T-cell (primary cell): ENCODE measurements around the gene RHOF. TPM values are rescaled to one million over a fixed set of nuclear protein-coding genes. Genes with fewer than 3 reads are reported as not detected.
A peak's percentile ranks its signal among the peaks of the same experiment; 100 is the strongest.
"Not testable (repeated sequence)": the region's sequence is repeated elsewhere in the genome, so short reads cannot be mapped to it uniquely, and the experiment has no call there.

Experiments
- ATAC-seq, 4 experiments: fragments of 200-7000 bp in 3 of 4; fragments of 150-1000 bp in 1 of 4; cut with Tn5 transposase; replicated peaks in 1 of 4; 1 replicate in 3 of 4; 2 replicates in 1 of 4; pipeline ENCODE4 v1.10.0; 2021; ENCODE audit warnings: moderate library complexity in 3 of 4, mild to moderate bottlenecking in 2 of 4, moderate number of reproducible peaks in 1 of 4
- CTCF ChIA-PET, 2 donors: fragments of 300-600 bp; sonication (Branson Sonifier 250); formaldehyde crosslinking; loops; one replicate each; lab custom pipeline; 2022; ENCODE audit warnings: antibody characterized with exemption in 2 of 2; lab: Charles Lee
- POLR2A ChIA-PET, 2 donors: fragments of 300-600 bp; sonication (Branson Sonifier 250); formaldehyde crosslinking; loops; one replicate each; lab custom pipeline; 2022; ENCODE audit warnings: antibody characterized with exemption in 2 of 2; lab: Charles Lee
- DNase-seq, 35 experiments: peaks; one replicate each; pipeline versions ENCODE4 v3.0.0 to v3.0.0-alpha.2; 2013 to 2023
- H3K27ac ChIP-seq: one replicate; pipeline ENCODE4 v1.5.1; 2013; ENCODE audit warnings: low read length
- H3K27me3 ChIP-seq, 2 experiments: replicated peaks in 1 of 2; 1 replicate in 1 of 2; 2 replicates in 1 of 2; pipeline versions ENCODE4 v1.6.1 to v1.7.0; 2013; ENCODE audit warnings: low read length in 1 of 2, mixed read lengths in 1 of 2; ENCODE audit not compliant: control insufficient read depth in 2 of 2, insufficient read depth in 2 of 2; ENCODE audit errors: extremely low read depth in 1 of 2
- H3K36me3 ChIP-seq, 2 donors: 1 replicate in 1 of 2; 2 replicates in 1 of 2; pipeline versions ENCODE4 v1.6.1 to v1.7.0; 2013; ENCODE audit warnings: low read length in 1 of 2; ENCODE audit not compliant: control insufficient read depth in 2 of 2, insufficient read depth in 1 of 2; ENCODE audit errors: extremely low read depth in 1 of 2
- H3K4me1 ChIP-seq, 2 experiments: 1 replicate in 1 of 2; 2 replicates in 1 of 2; pipeline versions ENCODE4 v1.6.1 to v1.7.0; 2013; ENCODE audit warnings: low read length in 2 of 2, mixed read lengths in 1 of 2; ENCODE audit not compliant: insufficient read depth in 2 of 2, control insufficient read depth in 1 of 2; ENCODE audit errors: extremely low read depth in 1 of 2
- H3K4me3 ChIP-seq, 2 donors: 1 replicate in 1 of 2; 2 replicates in 1 of 2; pipeline versions ENCODE4 v1.5.1 to v1.7.0; 2013; ENCODE audit warnings: mild to moderate bottlenecking in 2 of 2, low read length in 1 of 2, moderate library complexity in 1 of 2; ENCODE audit not compliant: control insufficient read depth in 1 of 2; ENCODE audit errors: extremely low read depth in 1 of 2
- H3K9me3 ChIP-seq: 2 replicates; pipeline ENCODE4 v1.7.0; 2013
- H3K27ac Mint-ChIP-seq, 2 donors: one replicate each; pipeline ENCODE4 v1.8.0; 2020 to 2021; ENCODE audit warnings: mild to moderate bottlenecking in 2 of 2, mixed read lengths in 2 of 2
- H3K27me3 Mint-ChIP-seq, 2 donors: one replicate each; pipeline ENCODE4 v1.8.0; 2021 to 2022; ENCODE audit warnings: mixed read lengths in 2 of 2
- H3K36me3 Mint-ChIP-seq: one replicate; pipeline ENCODE4 v1.8.0; 2021; ENCODE audit warnings: mixed read lengths
- H3K4me1 Mint-ChIP-seq, 3 donors: one replicate each; pipeline ENCODE4 v1.8.0; 2020 to 2022; ENCODE audit warnings: mixed read lengths in 3 of 3, mild to moderate bottlenecking in 1 of 3
- H3K4me3 Mint-ChIP-seq, 3 donors: one replicate each; pipeline ENCODE4 v1.8.0; 2020 to 2022; ENCODE audit warnings: mild to moderate bottlenecking in 3 of 3, mixed read lengths in 3 of 3, moderate library complexity in 3 of 3
- H3K9me3 Mint-ChIP-seq, 3 donors: one replicate each; pipeline ENCODE4 v1.8.0; 2020 to 2022; ENCODE audit warnings: mixed read lengths in 3 of 3
- WGBS: methylation state at CpG from one replicate; pipeline ENCODE4 v1.1.5; 2013; ENCODE audit warnings: missing lambda C conversion rate; ENCODE audit not compliant: insufficient coverage; 5-methylcytosine and 5-hydroxymethylcytosine counted together
- total RNA-seq, 35 experiments: library from RNA in 6 of 35; stranded (reverse) in 6 of 35; fragments of 120-200 nt in 1 of 35; gene quantifications; one replicate each; pipeline versions ENCODE4 v1.2.1 to v1.2.4 and lab custom pipeline; 2013 to 2026

Gene RHOF
- total RNA-seq, 5 donors from 2014 or later (not counting 1 experiment from before 2014, with no cell fraction given) = 137 to 158 (median 145) TPM

GRCh38 chr12:121793838-121794533 lies 498 bp upstream of the RHOF start:
- POLR2A ChIA-PET = interaction anchor here (0.5 to 2.6 kb wide), 14 partner anchors 9 to 326 kb away, joined by 3 to 22 read pairs (median 4); partner anchors contain the start of gene SETD1B (in 1 of the 2)
- H3K36me3 Mint-ChIP-seq = peaks cover 19% of the 10 kb centered on the region
- H3K4me3 Mint-ChIP-seq = peak overlapping the region; percentile 79 to 94 (median 94)
- WGBS = 0% methylated on average over 51 of the region's 59 CpGs
- H3K27me3 ChIP-seq = no peaks in the 10 kb centered on the region
- DNase-seq = peak; percentile 89 to 98 (median 94)
- ATAC-seq = peak; percentile 56 to 62 (median 59)
- H3K4me1 ChIP-seq = peaks cover 30 to 90% of the 10 kb centered on the region in 2 experiments
- peak overlapping the region; percentile 95 to 98 for H3K4me3 ChIP-seq
- CTCF ChIA-PET = interaction anchor here (0.6 to 7.9 kb wide), 40 partner anchors 8 to 472 kb away, joined by 3 to 344 read pairs (median 4); partner anchors contain the start of genes PSMD9 (in 1 of the 2), SETD1B (in 1 of the 2), TMEM120B (in 1 of the 2) and VPS33A (in 1 of the 2)
- H3K9me3 ChIP-seq = no peaks in the 10 kb centered on the region
- H3K27ac ChIP-seq = peak overlapping the region; percentile 97
- H3K9me3 Mint-ChIP-seq = no peaks in the 10 kb centered on the region
- H3K27ac Mint-ChIP-seq = peak overlapping the region; percentile 89 to 92
- no peaks in the 10 kb centered on the region for H3K27me3 Mint-ChIP-seq
- peaks cover 6 to 32% of the 10 kb centered on the region in 2 donors for H3K36me3 ChIP-seq
- H3K4me1 Mint-ChIP-seq = peaks cover 67 to 74% (median 71%) of the 10 kb centered on the region in 3 donors

GRCh38 chr12:121792607-121793439 lies 665 bp downstream of the RHOF start:
- Histone ChIP-seq H3K36me3 (peaks cover 6 to 30% of the 10 kb centered on the region in 2 donors), H3K4me1 (peaks cover 34 to 90% of the 10 kb centered on the region in 2 experiments), H3K9me3 (no peaks in the 10 kb centered on the region), H3K27ac (peak overlapping the region; percentile 97), H3K4me3 (peak overlapping the region; percentile 95 to 98), H3K27me3 (no peaks in the 10 kb centered on the region)
- CTCF ChIA-PET = interaction anchor here (0.5 to 7.9 kb wide), 15 partner anchors 8 to 239 kb away, joined by 3 to 344 read pairs (median 5); partner anchors contain the start of genes SETD1B (in 1 of the 2) and TMEM120B (in 1 of the 2)
- ATAC-seq = peak; percentile 6 to 11 (median 10)
- Mint-ChIP-seq H3K27me3 (no peaks in the 10 kb centered on the region), H3K4me3 (peak overlapping the region; percentile 89 to 94 (median 94)), H3K4me1 (peaks cover 67 to 75% (median 72%) of the 10 kb centered on the region in 3 donors), H3K36me3 (peaks cover 12% of the 10 kb centered on the region), H3K27ac (peak overlapping the region; percentile 100), H3K9me3 (no peaks in the 10 kb centered on the region)
- POLR2A ChIA-PET = interaction anchor here (0.6 to 1.8 kb wide), 8 partner anchors 9 to 256 kb away, joined by 3 to 7 read pairs (median 3); no protein-coding TSS in a partner anchor
- peak in 24 of 35 experiments; percentile 40 to 76 (median 54) for DNase-seq
- WGBS = 2% methylated on average over 25 of the region's 48 CpGs

- no peaks in the 10 kb centered on the region for H3K27me3 Mint-ChIP-seq
- peak in 3 of 35 experiments; percentile 32 to 64 (median 37) for DNase-seq
Observed at GRCh38 chr12:121791671-121792551, 1.6 kb downstream of the RHOF start.

GRCh38 chr12:121790785-121791184 lies 2.7 kb downstream of the RHOF start:
- H3K9me3 Mint-ChIP-seq, H3K9me3 ChIP-seq, DNase-seq, H3K27me3 ChIP-seq, ATAC-seq, H3K27me3 Mint-ChIP-seq: not testable (repeated sequence)
- H3K4me1 Mint-ChIP-seq = peaks cover 77 to 81% (median 79%) of the 10 kb centered on the region in 3 donors
- Histone ChIP-seq H3K4me3 (peak overlapping the region; percentile 58 to 71), H3K36me3 (peaks cover 4 to 19% of the 10 kb centered on the region in 2 donors), H3K4me1 (peaks cover 45 to 91% of the 10 kb centered on the region in 2 experiments), H3K27ac (peak overlapping the region; percentile 97)
- POLR2A ChIA-PET = interaction anchor here (0.6 to 1.6 kb wide), 4 partner anchors 10 to 131 kb away, joined by 3 to 8 read pairs (median 5); no protein-coding TSS in a partner anchor
- 55% methylated on average over 4 of the region's 8 CpGs for WGBS
- H3K36me3 Mint-ChIP-seq = peaks cover 11% of the 10 kb centered on the region
- peak overlapping the region; percentile 89 to 94 (median 94) for H3K4me3 Mint-ChIP-seq
- peak overlapping the region; percentile 100 for H3K27ac Mint-ChIP-seq
- CTCF ChIA-PET = interaction anchor here (0.6 to 1.9 kb wide), 4 partner anchors 13 to 79 kb away, joined by 3 to 8 read pairs (median 5); partner anchors contain the start of gene TMEM120B (in 1 of the 2)

More at GRCh38 chr12:121791671-121792551, 1.6 kb downstream of the RHOF start:
- CTCF ChIA-PET = interaction anchor here (0.7 to 7.9 kb wide), 9 partner anchors 10 to 105 kb away, joined by 3 to 344 read pairs (median 5); partner anchors contain the start of gene SETD1B (in 1 of the 2)
- POLR2A ChIA-PET = interaction anchor here (0.6 to 1.8 kb wide), 6 partner anchors 11 to 120 kb away, joined by 3 to 7 read pairs (median 3); no protein-coding TSS in a partner anchor
- H3K27ac ChIP-seq = peak overlapping the region; percentile 97
- ATAC-seq = no peak
- H3K27ac Mint-ChIP-seq = peak overlapping the region; percentile 100
- H3K36me3 Mint-ChIP-seq = peaks cover 10% of the 10 kb centered on the region
- H3K4me1 ChIP-seq = peaks cover 39 to 90% of the 10 kb centered on the region in 2 experiments
- H3K4me3 ChIP-seq = peak overlapping the region; percentile 95 to 98
- H3K36me3 ChIP-seq = peaks cover 4 to 23% of the 10 kb centered on the region in 2 donors
- H3K27me3 ChIP-seq = no peaks in the 10 kb centered on the region
- H3K4me1 Mint-ChIP-seq = peaks cover 69 to 75% (median 73%) of the 10 kb centered on the region in 3 donors
- H3K4me3 Mint-ChIP-seq = peak overlapping the region; percentile 89 to 94 (median 94)
- no peaks in the 10 kb centered on the region for H3K9me3 Mint-ChIP-seq
- WGBS = 0% methylated on average over 2 of the region's 14 CpGs
- no peaks in the 10 kb centered on the region for H3K9me3 ChIP-seq
